ENCODE data around the gene MYO18A.

MYO18A gene

GRCh38 chr17:29032013-29032856 lies 148.0 kb downstream of the MYO18A start:
- in situ Hi-C loops (cut with HindIII; ENCODE audit: low pct_ligation_motif_present, low sequenced_read_pairs) = no loop called here
- H3K27ac ChIP-seq = no peak overlapping the region
- no peaks in the 10 kb centered on the region for H3K36me3 ChIP-seq (replicated peaks)
- peaks cover 33% of the 10 kb centered on the region for H3K27me3 ChIP-seq (replicated peaks)
- no peak for DNase-seq
- no peak overlapping the region for H3K4me3 ChIP-seq (ENCODE audit: low read depth, low read length)
- TF ChIP-seq CTCF (IDR thresholded peaks at IDR 0.05; ENCODE audit: low read depth, low read length, missing control alignments) = no peak

- in situ Hi-C loops (cut with HindIII; ENCODE audit: low pct_ligation_motif_present, low sequenced_read_pairs) = no loop called here
- DNase-seq = no peak
- H3K27me3 ChIP-seq (replicated peaks) = peaks cover 32% of the 10 kb centered on the region
- H3K36me3 ChIP-seq (replicated peaks) = no peaks in the 10 kb centered on the region
- H3K27ac ChIP-seq = no peak overlapping the region
- no peak overlapping the region for H3K4me3 ChIP-seq (ENCODE audit: low read depth, low read length)
- no peak for TF ChIP-seq CTCF (IDR thresholded peaks at IDR 0.05; ENCODE audit: low read depth, low read length, missing control alignments)
Observed at GRCh38 chr17:29031488-29031887, 148.7 kb downstream of the MYO18A start.

GRCh38 chr17:29024316-29024952 lies 155.8 kb downstream of the MYO18A start:
- peaks cover 32% of the 10 kb centered on the region for H3K27me3 ChIP-seq (replicated peaks)
- no peak overlapping the region for H3K4me3 ChIP-seq (ENCODE audit: low read depth, low read length)
- no peak for TF ChIP-seq CTCF (IDR thresholded peaks at IDR 0.05; ENCODE audit: low read depth, low read length, missing control alignments)
- H3K27ac ChIP-seq = no peak overlapping the region
- in situ Hi-C loops (cut with HindIII; ENCODE audit: low pct_ligation_motif_present, low sequenced_read_pairs) = no loop called here
- H3K36me3 ChIP-seq (replicated peaks) = no peaks in the 10 kb centered on the region
- DNase-seq = no peak

GRCh38 chr17:29022074-29022473 lies 158.1 kb downstream of the MYO18A start:
- Histone ChIP-seq H3K27me3 (replicated peaks) (peaks cover 50% of the 10 kb centered on the region), H3K4me3 (ENCODE audit: low read depth, low read length) (no peak overlapping the region), H3K27ac (no peak overlapping the region), H3K36me3 (replicated peaks) (no peaks in the 10 kb centered on the region)
- DNase-seq = no peak
- in situ Hi-C loops (cut with HindIII; ENCODE audit: low pct_ligation_motif_present, low sequenced_read_pairs) = no loop called here
- no peak for TF ChIP-seq CTCF (IDR thresholded peaks at IDR 0.05; ENCODE audit: low read depth, low read length, missing control alignments)

GRCh38 chr17:29021226-29021625 lies 159.0 kb downstream of the MYO18A start:
- Histone ChIP-seq H3K27me3 (replicated peaks) (peaks cover 56% of the 10 kb centered on the region), H3K27ac (no peak overlapping the region), H3K36me3 (replicated peaks) (no peaks in the 10 kb centered on the region), H3K4me3 (ENCODE audit: low read depth, low read length) (no peak overlapping the region)
- TF ChIP-seq CTCF (IDR thresholded peaks at IDR 0.05; ENCODE audit: low read depth, low read length, missing control alignments) = no peak
- in situ Hi-C loops (cut with HindIII; ENCODE audit: low pct_ligation_motif_present, low sequenced_read_pairs) = no loop called here
- no peak for DNase-seq
